Limb (tissue), 2 donors: ENCODE results near the gene CILP.

ENCODE experiments used
- DNase-seq, 2 donors: peaks; one replicate each; pipeline ENCODE4 v3.0.0-alpha.2; 2016; ENCODE audit errors: extremely low spot score in 2 of 2

CILP gene

DNA sequence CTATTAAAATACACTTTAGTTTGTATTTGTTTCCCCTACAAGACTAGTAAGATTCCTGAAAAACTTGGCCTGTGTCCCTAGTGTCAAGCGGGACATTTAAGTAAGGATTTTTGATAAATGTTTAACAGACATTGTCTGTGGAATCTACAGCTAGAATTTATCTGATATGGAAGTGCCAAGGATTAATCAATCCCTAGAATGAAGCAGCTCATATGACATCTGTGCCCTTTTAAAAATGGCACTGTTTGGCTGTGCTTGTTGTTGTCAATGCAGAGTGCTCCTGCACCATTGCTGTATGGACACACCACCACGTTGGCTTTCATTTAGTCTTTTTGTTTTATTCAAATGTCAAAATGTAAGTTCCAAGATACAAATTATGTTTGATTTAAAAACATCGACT is 63.4 kb downstream of the CILP start:
- DNase-seq, result no peak

DNA sequence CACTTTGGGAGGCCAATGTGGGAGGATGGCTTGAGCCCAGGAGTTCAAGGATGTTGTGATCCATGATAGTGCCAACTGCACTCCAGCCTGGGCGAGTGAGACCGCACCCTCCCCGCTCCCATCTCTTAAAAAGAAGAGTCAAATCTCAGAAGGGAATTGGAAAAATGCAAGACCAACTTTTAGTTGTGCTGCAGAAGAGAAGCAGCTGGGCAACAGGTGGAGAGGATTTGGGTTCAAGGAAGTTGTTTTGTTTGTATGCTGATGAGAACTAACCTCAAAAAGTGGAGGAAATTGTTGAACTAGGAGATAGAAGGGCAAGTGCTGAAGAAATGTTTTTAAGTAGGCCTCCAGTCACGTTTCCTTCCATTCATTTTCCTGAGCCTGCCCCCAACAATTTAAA is 64.8 kb downstream of the CILP start:
- no peak for DNase-seq
